Esophagus muscularis mucosa (tissue), 3 donors: ENCODE measurements around the gene IFT27.

ENCODE experiments used
- POLR2A ChIP-seq: fragments of 450-650 bp; IDR thresholded peaks from one replicate; pipeline ENCODE4 v1.6.1; 2017; ENCODE audit warnings: antibody characterized with exemption, moderate library complexity, mild to moderate bottlenecking, low read depth
- POLR2AphosphoS5 ChIP-seq, 2 donors: sonication (generic); formaldehyde crosslinking; IDR thresholded peaks; one replicate each; pipeline ENCODE4 v1.6.1; 2017; ENCODE audit warnings: antibody characterized with exemption in 2 of 2
- TF ChIP-seq, protein P1 (sequence below), 3 experiments: fragments of 200-600 bp in 2 of 3; fragments of 450-650 bp in 1 of 3; sonication (generic) in 2 of 3; IDR thresholded peaks; one replicate each; pipeline ENCODE4 v1.5.1; 2017 to 2019; ENCODE audit warnings: antibody characterized with exemption in 3 of 3, mild to moderate bottlenecking in 2 of 3, moderate library complexity in 1 of 3

DNA sequence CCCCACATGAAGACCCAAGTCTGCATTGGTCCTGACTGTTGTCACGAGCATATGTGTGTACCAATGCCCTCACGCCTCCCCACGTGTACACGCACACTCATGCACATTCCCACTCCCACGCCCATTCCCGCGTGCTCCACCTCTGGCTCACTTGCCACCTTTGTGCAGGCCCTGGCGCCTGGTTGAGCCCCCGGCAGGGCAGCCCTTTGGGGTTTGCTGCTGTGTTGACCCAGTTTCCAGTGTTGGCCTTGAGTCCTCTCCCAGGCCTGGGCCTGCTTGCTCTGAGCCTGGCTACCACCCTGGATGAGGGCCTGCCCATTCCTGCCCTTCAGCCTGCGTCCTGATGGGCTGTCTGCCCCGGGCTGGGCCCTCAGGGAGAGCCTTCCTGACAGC, 22.8 kb upstream of the IFT27 start:
- TF ChIP-seq, protein P1, sequence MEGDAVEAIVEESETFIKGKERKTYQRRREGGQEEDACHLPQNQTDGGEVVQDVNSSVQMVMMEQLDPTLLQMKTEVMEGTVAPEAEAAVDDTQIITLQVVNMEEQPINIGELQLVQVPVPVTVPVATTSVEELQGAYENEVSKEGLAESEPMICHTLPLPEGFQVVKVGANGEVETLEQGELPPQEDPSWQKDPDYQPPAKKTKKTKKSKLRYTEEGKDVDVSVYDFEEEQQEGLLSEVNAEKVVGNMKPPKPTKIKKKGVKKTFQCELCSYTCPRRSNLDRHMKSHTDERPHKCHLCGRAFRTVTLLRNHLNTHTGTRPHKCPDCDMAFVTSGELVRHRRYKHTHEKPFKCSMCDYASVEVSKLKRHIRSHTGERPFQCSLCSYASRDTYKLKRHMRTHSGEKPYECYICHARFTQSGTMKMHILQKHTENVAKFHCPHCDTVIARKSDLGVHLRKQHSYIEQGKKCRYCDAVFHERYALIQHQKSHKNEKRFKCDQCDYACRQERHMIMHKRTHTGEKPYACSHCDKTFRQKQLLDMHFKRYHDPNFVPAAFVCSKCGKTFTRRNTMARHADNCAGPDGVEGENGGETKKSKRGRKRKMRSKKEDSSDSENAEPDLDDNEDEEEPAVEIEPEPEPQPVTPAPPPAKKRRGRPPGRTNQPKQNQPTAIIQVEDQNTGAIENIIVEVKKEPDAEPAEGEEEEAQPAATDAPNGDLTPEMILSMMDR (IDR thresholded peaks at IDR 0.05): no peak
- TF ChIP-seq POLR2A: no peak
- TF ChIP-seq POLR2AphosphoS5 (IDR thresholded peaks at IDR 0.05): no peak
